ENCODE data around the gene PIK3C3.

DNA sequence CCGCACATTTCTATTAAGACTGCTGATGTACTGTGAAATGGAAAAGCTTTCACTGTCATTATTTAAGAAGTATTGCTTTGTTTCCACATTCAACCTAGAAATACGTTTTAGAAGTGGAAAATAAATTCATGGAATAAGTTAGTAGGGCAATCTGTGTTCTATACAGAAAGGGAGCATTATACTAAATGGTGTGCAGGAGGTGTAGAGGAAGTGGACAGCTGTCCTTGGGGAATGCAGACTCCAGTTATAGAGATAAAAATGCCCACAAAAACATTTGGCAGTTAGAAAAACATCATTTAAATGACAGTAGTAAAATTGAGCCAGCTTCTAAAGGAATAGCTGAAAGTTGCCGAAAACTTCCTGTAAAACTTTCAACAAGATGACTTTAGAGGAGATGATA lies 46.8 kb downstream of the PIK3C3 start:
- TF ChIP-seq, protein P1, sequence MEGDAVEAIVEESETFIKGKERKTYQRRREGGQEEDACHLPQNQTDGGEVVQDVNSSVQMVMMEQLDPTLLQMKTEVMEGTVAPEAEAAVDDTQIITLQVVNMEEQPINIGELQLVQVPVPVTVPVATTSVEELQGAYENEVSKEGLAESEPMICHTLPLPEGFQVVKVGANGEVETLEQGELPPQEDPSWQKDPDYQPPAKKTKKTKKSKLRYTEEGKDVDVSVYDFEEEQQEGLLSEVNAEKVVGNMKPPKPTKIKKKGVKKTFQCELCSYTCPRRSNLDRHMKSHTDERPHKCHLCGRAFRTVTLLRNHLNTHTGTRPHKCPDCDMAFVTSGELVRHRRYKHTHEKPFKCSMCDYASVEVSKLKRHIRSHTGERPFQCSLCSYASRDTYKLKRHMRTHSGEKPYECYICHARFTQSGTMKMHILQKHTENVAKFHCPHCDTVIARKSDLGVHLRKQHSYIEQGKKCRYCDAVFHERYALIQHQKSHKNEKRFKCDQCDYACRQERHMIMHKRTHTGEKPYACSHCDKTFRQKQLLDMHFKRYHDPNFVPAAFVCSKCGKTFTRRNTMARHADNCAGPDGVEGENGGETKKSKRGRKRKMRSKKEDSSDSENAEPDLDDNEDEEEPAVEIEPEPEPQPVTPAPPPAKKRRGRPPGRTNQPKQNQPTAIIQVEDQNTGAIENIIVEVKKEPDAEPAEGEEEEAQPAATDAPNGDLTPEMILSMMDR (IDR thresholded peaks at IDR 0.05 in 2 of 3, conservative IDR thresholded peaks at IDR 0.05 in 1 of 3; ENCODE audit: insufficient read depth in 2 of 3, low read depth in 1 of 3, low read length in 3 of 3), result no peak
- no peak for TF ChIP-seq TAF7 (tag; IDR thresholded peaks at IDR 0.05)
- no peak for TF ChIP-seq ZNF384 (IDR thresholded peaks at IDR 0.05; ENCODE audit: low read depth, low read length)
